Measurements from ENCODE around the gene LYPD8.

The LYPD8 gene

DNA sequence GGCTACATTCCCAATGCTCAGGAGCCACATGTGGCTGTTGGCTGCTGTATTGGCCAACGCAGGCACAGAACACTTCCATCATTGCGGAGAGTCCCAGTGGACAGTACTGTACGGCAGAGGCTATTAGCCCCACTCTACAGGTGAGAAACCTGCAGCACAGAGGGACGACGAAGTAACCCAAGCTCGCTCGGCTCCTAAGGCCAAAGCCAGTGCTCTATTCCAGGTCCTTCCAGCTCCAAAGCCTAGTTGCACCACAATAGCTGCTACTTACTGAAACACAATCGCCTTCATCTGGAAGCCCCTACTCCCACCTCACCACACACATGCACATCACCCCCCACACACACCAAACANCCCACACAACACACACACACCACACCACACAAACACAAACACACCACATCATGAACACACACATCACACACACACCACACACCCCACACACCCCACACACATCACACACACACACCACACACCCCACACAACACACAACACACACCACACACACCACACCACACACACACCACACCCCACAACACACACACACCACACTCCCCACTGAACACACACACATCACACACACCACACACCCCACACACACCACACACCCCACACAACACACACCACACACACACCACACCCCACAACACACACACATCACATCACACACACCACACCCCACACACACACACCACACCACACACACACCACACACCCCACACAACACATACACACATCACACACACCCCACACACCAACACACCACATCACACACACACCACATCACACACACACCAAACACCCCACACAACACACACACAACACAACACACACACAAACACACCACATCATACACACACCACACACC lies 3.2 kb downstream of the LYPD8 start:
- peaks cover 14% of the 10 kb centered on the region; the same call in 1 of the 2 replicates for H3K9me3 ChIP-seq (ENCODE audit: control insufficient read depth, insufficient read depth, low read length)
- no peak for TF ChIP-seq EZH2phosphoT487 (IDR thresholded peaks at IDR 0.05; ENCODE audit: borderline replicate concordance, low read length)
- TF ChIP-seq, protein P1, sequence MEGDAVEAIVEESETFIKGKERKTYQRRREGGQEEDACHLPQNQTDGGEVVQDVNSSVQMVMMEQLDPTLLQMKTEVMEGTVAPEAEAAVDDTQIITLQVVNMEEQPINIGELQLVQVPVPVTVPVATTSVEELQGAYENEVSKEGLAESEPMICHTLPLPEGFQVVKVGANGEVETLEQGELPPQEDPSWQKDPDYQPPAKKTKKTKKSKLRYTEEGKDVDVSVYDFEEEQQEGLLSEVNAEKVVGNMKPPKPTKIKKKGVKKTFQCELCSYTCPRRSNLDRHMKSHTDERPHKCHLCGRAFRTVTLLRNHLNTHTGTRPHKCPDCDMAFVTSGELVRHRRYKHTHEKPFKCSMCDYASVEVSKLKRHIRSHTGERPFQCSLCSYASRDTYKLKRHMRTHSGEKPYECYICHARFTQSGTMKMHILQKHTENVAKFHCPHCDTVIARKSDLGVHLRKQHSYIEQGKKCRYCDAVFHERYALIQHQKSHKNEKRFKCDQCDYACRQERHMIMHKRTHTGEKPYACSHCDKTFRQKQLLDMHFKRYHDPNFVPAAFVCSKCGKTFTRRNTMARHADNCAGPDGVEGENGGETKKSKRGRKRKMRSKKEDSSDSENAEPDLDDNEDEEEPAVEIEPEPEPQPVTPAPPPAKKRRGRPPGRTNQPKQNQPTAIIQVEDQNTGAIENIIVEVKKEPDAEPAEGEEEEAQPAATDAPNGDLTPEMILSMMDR (IDR thresholded peaks at IDR 0.05; ENCODE audit: low read depth, low read length, poor library complexity, severe bottlenecking) = no peak

DNA sequence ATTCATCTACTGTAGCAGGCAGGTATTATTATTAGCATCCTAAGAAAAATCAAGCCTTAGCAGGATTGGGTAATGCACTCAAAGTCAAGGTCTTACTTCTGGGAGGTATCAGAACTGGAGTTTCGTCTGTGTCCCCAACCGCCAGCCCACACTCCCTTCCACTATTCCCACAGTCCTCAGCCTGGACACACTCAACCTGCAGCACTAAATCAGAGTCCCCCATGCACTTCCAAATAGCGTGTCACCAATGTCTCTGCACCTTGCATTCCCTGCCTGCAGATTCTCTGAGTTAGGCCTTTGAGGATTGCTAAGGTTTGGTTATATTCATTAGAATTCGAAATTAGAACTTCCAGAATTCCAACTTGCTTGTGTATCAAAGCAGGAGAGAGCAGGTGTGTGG lies 3.9 kb downstream of the LYPD8 start:
- Histone ChIP-seq H3K4me2 (ENCODE audit: low read length) (no peak overlapping the region), H3K9me3 (ENCODE audit: control insufficient read depth, insufficient read depth, low read length) (peaks cover 14% of the 10 kb centered on the region; the same call in 1 of the 2 replicates)
- TF ChIP-seq, protein P1 (IDR thresholded peaks at IDR 0.05; ENCODE audit: low read depth, low read length, poor library complexity, severe bottlenecking) = no peak
- TF ChIP-seq EZH2phosphoT487 (IDR thresholded peaks at IDR 0.05; ENCODE audit: borderline replicate concordance, low read length) = no peak

More for the DNA sequence above, 3.2 kb downstream of the LYPD8 start:
- Histone ChIP-seq H3K27ac (ENCODE audit: low read depth, low read length) (no peak overlapping the region), H3K27me3 (ENCODE audit: control insufficient read depth, low read length) (no peaks in the 10 kb centered on the region), H3K4me2 (ENCODE audit: low read length) (no peak overlapping the region), H3K4me3 (ENCODE audit: low read length) (no peak overlapping the region), H3K79me2 (ENCODE audit: control insufficient read depth, low read length) (no peaks in the 10 kb centered on the region), H3K36me3 (ENCODE audit: control insufficient read depth, low read length) (no peaks in the 10 kb centered on the region), H3F3A (ENCODE audit: control insufficient read depth, insufficient read depth) (peaks cover 10% of the 10 kb centered on the region; the same call in 1 of the 2 replicates), H3K9me2 (replicated peaks; ENCODE audit: control insufficient read depth, low read length) (no peaks in the 10 kb centered on the region), H4K20me1 (ENCODE audit: control insufficient read depth, insufficient read depth, low read depth, low read length) (no peaks in the 10 kb centered on the region), H3K4me1 (ENCODE audit: control insufficient read depth, low read length) (no peaks in the 10 kb centered on the region)

DNA sequence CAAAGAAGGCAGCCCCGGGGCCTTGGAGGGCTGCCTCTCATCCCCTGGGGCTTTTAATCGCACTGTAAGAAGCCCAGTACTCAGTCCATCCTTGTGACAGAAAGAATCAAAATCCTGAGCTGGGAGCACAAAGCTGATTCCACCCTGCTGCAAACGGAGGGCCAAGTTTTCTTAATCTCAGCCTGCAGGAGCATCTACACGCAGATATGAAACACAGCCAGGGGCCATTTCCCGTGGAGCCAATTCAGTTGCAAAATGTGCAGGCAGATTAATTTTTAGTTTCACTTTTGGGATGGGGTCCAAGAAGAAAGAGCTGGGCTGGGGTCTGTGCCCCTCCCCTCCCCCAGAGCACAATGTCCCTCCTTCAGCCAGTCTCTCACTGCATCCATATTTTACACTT lies 4.4 kb downstream of the LYPD8 start:
- Histone ChIP-seq H3K4me3 (ENCODE audit: low read length) (no peak overlapping the region), H3K27ac (ENCODE audit: low read depth, low read length) (no peak overlapping the region), H3F3A (ENCODE audit: control insufficient read depth, insufficient read depth) (peaks cover 10% of the 10 kb centered on the region; the same call in 1 of the 2 replicates), H3K9me2 (replicated peaks; ENCODE audit: control insufficient read depth, low read length) (no peaks in the 10 kb centered on the region), H3K79me2 (ENCODE audit: control insufficient read depth, low read length) (no peaks in the 10 kb centered on the region), H3K4me2 (ENCODE audit: low read length) (no peak overlapping the region), H4K20me1 (ENCODE audit: control insufficient read depth, insufficient read depth, low read depth, low read length) (no peaks in the 10 kb centered on the region), H3K4me1 (ENCODE audit: control insufficient read depth, low read length) (no peaks in the 10 kb centered on the region), H3K27me3 (ENCODE audit: control insufficient read depth, low read length) (no peaks in the 10 kb centered on the region), H3K36me3 (ENCODE audit: control insufficient read depth, low read length) (no peaks in the 10 kb centered on the region), H3K9me3 (ENCODE audit: control insufficient read depth, insufficient read depth, low read length) (peaks cover 14% of the 10 kb centered on the region; the same call in 1 of the 2 replicates)
- no peak for TF ChIP-seq EZH2phosphoT487 (IDR thresholded peaks at IDR 0.05; ENCODE audit: borderline replicate concordance, low read length)
- TF ChIP-seq, protein P1 (IDR thresholded peaks at IDR 0.05; ENCODE audit: low read depth, low read length, poor library complexity, severe bottlenecking) = no peak

More for the DNA sequence above, 3.9 kb downstream of the LYPD8 start:
- H3K36me3 ChIP-seq (ENCODE audit: control insufficient read depth, low read length) = no peaks in the 10 kb centered on the region
- no peaks in the 10 kb centered on the region for H3K27me3 ChIP-seq (ENCODE audit: control insufficient read depth, low read length)
- no peaks in the 10 kb centered on the region for H3K4me1 ChIP-seq (ENCODE audit: control insufficient read depth, low read length)
- H3F3A ChIP-seq (ENCODE audit: control insufficient read depth, insufficient read depth) = peaks cover 10% of the 10 kb centered on the region; the same call in 1 of the 2 replicates
- no peaks in the 10 kb centered on the region for H3K79me2 ChIP-seq (ENCODE audit: control insufficient read depth, low read length)
- H4K20me1 ChIP-seq (ENCODE audit: control insufficient read depth, insufficient read depth, low read depth, low read length) = no peaks in the 10 kb centered on the region
- H3K9me2 ChIP-seq (replicated peaks; ENCODE audit: control insufficient read depth, low read length) = no peaks in the 10 kb centered on the region
- H3K27ac ChIP-seq (ENCODE audit: low read depth, low read length) = no peak overlapping the region
- no peak overlapping the region for H3K4me3 ChIP-seq (ENCODE audit: low read length)

Data from DOHH2 (cell line).